Measurements from ENCODE around the gene CYLD.

CYLD gene

DNA sequence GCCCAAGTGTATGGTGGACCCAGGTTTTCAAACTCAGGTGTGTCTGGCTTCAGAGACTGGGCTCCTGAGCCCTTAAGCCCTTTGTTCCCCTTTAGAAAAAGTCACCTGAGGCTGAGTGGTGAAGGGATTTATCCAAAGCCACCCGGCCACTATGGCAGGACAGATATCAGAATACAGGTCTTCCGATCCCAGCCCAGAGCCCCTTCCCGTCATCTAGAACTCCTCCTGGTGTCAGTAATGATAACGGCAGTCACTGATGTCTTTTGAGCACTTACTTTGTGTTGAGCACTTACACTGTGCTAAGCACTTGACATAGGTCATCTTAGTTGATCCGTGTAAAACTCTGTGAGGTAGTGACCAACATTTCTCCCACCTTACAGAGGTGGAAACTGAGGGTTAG lies 31.9 kb upstream of the CYLD start:
- TF ChIP-seq EGR1 (IDR thresholded peaks at IDR 0.05) = no peak
- no peak for TF ChIP-seq TEAD4 (IDR thresholded peaks at IDR 0.05)
- TF ChIP-seq CREB1 (IDR thresholded peaks at IDR 0.05; ENCODE audit: low read depth) = no peak
- TF ChIP-seq, protein P1, sequence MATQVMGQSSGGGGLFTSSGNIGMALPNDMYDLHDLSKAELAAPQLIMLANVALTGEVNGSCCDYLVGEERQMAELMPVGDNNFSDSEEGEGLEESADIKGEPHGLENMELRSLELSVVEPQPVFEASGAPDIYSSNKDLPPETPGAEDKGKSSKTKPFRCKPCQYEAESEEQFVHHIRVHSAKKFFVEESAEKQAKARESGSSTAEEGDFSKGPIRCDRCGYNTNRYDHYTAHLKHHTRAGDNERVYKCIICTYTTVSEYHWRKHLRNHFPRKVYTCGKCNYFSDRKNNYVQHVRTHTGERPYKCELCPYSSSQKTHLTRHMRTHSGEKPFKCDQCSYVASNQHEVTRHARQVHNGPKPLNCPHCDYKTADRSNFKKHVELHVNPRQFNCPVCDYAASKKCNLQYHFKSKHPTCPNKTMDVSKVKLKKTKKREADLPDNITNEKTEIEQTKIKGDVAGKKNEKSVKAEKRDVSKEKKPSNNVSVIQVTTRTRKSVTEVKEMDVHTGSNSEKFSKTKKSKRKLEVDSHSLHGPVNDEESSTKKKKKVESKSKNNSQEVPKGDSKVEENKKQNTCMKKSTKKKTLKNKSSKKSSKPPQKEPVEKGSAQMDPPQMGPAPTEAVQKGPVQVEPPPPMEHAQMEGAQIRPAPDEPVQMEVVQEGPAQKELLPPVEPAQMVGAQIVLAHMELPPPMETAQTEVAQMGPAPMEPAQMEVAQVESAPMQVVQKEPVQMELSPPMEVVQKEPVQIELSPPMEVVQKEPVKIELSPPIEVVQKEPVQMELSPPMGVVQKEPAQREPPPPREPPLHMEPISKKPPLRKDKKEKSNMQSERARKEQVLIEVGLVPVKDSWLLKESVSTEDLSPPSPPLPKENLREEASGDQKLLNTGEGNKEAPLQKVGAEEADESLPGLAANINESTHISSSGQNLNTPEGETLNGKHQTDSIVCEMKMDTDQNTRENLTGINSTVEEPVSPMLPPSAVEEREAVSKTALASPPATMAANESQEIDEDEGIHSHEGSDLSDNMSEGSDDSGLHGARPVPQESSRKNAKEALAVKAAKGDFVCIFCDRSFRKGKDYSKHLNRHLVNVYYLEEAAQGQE (IDR thresholded peaks at IDR 0.05; ENCODE audit: low read depth) = no peak
- no peak for TF ChIP-seq EP300 (IDR thresholded peaks at IDR 0.05; ENCODE audit: borderline replicate concordance)
- TF ChIP-seq, protein P2, sequence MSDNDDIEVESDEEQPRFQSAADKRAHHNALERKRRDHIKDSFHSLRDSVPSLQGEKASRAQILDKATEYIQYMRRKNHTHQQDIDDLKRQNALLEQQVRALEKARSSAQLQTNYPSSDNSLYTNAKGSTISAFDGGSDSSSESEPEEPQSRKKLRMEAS (IDR thresholded peaks at IDR 0.05) = no peak
- no peak for TF ChIP-seq CEBPB (IDR thresholded peaks at IDR 0.05)
- no peak for TF ChIP-seq TCF12 (IDR thresholded peaks at IDR 0.05; ENCODE audit: low read depth)
- no peak for TF ChIP-seq RAD21 (IDR thresholded peaks at IDR 0.05; ENCODE audit: low read depth)

DNA sequence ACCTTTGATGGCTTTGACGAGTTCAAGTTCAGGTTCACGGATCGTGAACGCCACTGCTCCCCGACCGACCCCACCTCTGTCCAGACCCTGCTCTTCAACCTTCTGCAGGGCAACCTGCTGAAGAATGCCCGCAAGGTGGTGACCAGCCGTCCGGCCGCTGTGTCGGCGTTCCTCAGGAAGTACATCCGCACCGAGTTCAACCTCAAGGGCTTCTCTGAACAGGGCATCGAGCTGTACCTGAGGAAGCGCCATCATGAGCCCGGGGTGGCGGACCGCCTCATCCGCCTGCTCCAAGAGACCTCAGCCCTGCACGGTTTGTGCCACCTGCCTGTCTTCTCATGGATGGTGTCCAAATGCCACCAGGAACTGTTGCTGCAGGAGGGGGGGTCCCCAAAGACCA lies 30.8 kb upstream of the CYLD start:
- no peak for TF ChIP-seq RAD21 (IDR thresholded peaks at IDR 0.05; ENCODE audit: low read depth)
- TF ChIP-seq TAF1 (IDR thresholded peaks at IDR 0.05; ENCODE audit: low read depth) = no peak
- no peak for TF ChIP-seq CEBPB (IDR thresholded peaks at IDR 0.05)
- no peak for TF ChIP-seq EGR1 (IDR thresholded peaks at IDR 0.05)
- TF ChIP-seq TEAD4 (IDR thresholded peaks at IDR 0.05) = no peak
- TF ChIP-seq EP300 (IDR thresholded peaks at IDR 0.05; ENCODE audit: borderline replicate concordance) = no peak
- TF ChIP-seq TCF12 (IDR thresholded peaks at IDR 0.05; ENCODE audit: low read depth) = no peak

DNA sequence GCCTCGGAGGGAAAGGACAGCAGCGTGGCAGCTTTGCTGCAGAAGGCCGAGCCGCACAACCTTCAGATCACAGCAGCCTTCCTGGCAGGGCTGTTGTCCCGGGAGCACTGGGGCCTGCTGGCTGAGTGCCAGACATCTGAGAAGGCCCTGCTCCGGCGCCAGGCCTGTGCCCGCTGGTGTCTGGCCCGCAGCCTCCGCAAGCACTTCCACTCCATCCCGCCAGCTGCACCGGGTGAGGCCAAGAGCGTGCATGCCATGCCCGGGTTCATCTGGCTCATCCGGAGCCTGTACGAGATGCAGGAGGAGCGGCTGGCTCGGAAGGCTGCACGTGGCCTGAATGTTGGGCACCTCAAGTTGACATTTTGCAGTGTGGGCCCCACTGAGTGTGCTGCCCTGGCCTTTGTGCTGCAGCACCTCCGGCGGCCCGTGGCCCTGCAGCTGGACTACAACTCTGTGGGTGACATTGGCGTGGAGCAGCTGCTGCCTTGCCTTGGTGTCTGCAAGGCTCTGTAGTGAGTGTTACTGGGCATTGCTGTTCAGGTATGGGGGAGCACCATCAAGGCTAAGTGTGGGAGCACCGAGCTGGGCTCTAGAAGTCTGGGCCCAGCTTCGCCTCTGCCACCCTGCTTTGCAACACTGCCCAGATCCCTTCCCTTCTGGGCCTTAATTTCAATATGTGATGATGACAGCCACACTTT lies 29.9 kb upstream of the CYLD start:
- no peak for TF ChIP-seq TCF12 (IDR thresholded peaks at IDR 0.05; ENCODE audit: low read depth)
- TF ChIP-seq ZBTB7A (IDR thresholded peaks at IDR 0.05; ENCODE audit: low read depth) = no peak
- TF ChIP-seq RAD21 (IDR thresholded peaks at IDR 0.05; ENCODE audit: low read depth) = no peak
- TF ChIP-seq, protein P2 (IDR thresholded peaks at IDR 0.05) = no peak
- TF ChIP-seq CREB1 (IDR thresholded peaks at IDR 0.05; ENCODE audit: low read depth) = no peak
- no peak for TF ChIP-seq CEBPB (IDR thresholded peaks at IDR 0.05)
- TF ChIP-seq, protein P1 (IDR thresholded peaks at IDR 0.05; ENCODE audit: low read depth) = no peak
- no peak for TF ChIP-seq FOXM1 (IDR thresholded peaks at IDR 0.05; ENCODE audit: borderline replicate concordance, low read depth)
- no peak for TF ChIP-seq TEAD4 (IDR thresholded peaks at IDR 0.05)
- TF ChIP-seq TAF1 (IDR thresholded peaks at IDR 0.05; ENCODE audit: low read depth) = no peak
- no peak for TF ChIP-seq NFIC (IDR thresholded peaks at IDR 0.05)
- TF ChIP-seq YY1 (IDR thresholded peaks at IDR 0.05; ENCODE audit: low read depth) = no peak
- TF ChIP-seq, protein P3, sequence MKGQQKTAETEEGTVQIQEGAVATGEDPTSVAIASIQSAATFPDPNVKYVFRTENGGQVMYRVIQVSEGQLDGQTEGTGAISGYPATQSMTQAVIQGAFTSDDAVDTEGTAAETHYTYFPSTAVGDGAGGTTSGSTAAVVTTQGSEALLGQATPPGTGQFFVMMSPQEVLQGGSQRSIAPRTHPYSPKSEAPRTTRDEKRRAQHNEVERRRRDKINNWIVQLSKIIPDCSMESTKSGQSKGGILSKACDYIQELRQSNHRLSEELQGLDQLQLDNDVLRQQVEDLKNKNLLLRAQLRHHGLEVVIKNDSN (IDR thresholded peaks at IDR 0.05) = no peak
- TF ChIP-seq EGR1 (IDR thresholded peaks at IDR 0.05) = no peak
- no peak for TF ChIP-seq EP300 (IDR thresholded peaks at IDR 0.05; ENCODE audit: borderline replicate concordance)

DNA sequence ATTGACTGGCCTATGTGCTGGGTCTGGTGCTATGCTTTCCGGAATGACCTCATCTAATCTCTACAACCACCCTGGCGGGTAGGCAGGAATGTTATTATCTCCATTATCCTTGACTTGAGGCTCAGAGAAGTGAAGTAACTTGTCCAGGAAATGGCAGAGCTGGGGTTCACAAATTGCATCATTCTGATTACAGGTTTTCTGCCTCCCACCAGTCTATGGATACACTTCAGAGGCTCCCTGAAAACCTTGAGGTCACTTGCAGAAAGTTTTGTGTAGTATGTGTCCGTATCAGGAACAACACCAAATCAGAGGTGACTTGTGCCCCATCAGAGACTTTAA lies 29.4 kb upstream of the CYLD start:
- TF ChIP-seq NFIC (IDR thresholded peaks at IDR 0.05) = no peak
- TF ChIP-seq EP300 (IDR thresholded peaks at IDR 0.05; ENCODE audit: borderline replicate concordance) = no peak
- TF ChIP-seq CEBPB (IDR thresholded peaks at IDR 0.05) = no peak
- no peak for TF ChIP-seq TEAD4 (IDR thresholded peaks at IDR 0.05)
- no peak for TF ChIP-seq CREB1 (IDR thresholded peaks at IDR 0.05; ENCODE audit: low read depth)
- no peak for TF ChIP-seq RAD21 (IDR thresholded peaks at IDR 0.05; ENCODE audit: low read depth)
- no peak for TF ChIP-seq FOXM1 (IDR thresholded peaks at IDR 0.05; ENCODE audit: borderline replicate concordance, low read depth)
- no peak for TF ChIP-seq ZBTB7A (IDR thresholded peaks at IDR 0.05; ENCODE audit: low read depth)
- TF ChIP-seq YY1 (IDR thresholded peaks at IDR 0.05; ENCODE audit: low read depth) = no peak
- TF ChIP-seq EGR1 (IDR thresholded peaks at IDR 0.05) = no peak
- TF ChIP-seq, protein P3 (IDR thresholded peaks at IDR 0.05) = no peak
- TF ChIP-seq TCF12 (IDR thresholded peaks at IDR 0.05; ENCODE audit: low read depth) = no peak
- TF ChIP-seq, protein P1 (IDR thresholded peaks at IDR 0.05; ENCODE audit: low read depth) = no peak
- TF ChIP-seq TAF1 (IDR thresholded peaks at IDR 0.05; ENCODE audit: low read depth) = no peak
- TF ChIP-seq, protein P2 (IDR thresholded peaks at IDR 0.05) = no peak
